ENCODE results near the gene STYX.
"Not testable (repeated sequence)": the region's sequence is repeated elsewhere in the genome, so short reads cannot be mapped to it uniquely, and the experiment has no call there.

The STYX gene

GRCh38 chr14:52727509-52727908 is 2.5 kb upstream of the STYX start:
- not testable (repeated sequence) for DNase-seq

GRCh38 chr14:52729035-52729434 is 931 bp upstream of the STYX start:
- not testable (repeated sequence) for DNase-seq

GRCh38 chr14:52729585-52729924 is 411 bp upstream of the STYX start:
- no peak for DNase-seq

- DNase-seq = no peak
Observed at GRCh38 chr14:52730709-52731111, 744 bp downstream of the STYX start.

- no peak for DNase-seq
Observed at GRCh38 chr14:52733824-52734223, 3.9 kb downstream of the STYX start.

GRCh38 chr14:52735921-52736489 is 6.0 kb downstream of the STYX start:
- no peak for DNase-seq

GRCh38 chr14:52738409-52738808 is 8.4 kb downstream of the STYX start:
- DNase-seq = no peak

GRCh38 chr14:52740751-52741150 is 10.8 kb downstream of the STYX start:
- DNase-seq = no peak

GRCh38 chr14:52741865-52742264 is 11.9 kb downstream of the STYX start:
- no peak for DNase-seq

- DNase-seq = no peak
Observed at GRCh38 chr14:52748647-52749292, 18.8 kb downstream of the STYX start.

- no peak for DNase-seq
Observed at GRCh38 chr14:52755607-52756316, 25.8 kb downstream of the STYX start.

GRCh38 chr14:52759145-52759544 is 29.2 kb downstream of the STYX start:
- DNase-seq = no peak

GRCh38 chr14:52762923-52763322 is 33.0 kb downstream of the STYX start:
- not testable (repeated sequence) for DNase-seq

- no peak for DNase-seq
Observed at GRCh38 chr14:52767058-52767833, 37.3 kb downstream of the STYX start.

- no peak for DNase-seq
Observed at GRCh38 chr14:52769887-52770286, 39.9 kb downstream of the STYX start.

GRCh38 chr14:52776816-52777215 is 46.9 kb downstream of the STYX start:
- no peak for DNase-seq

- no peak for DNase-seq
Observed at GRCh38 chr14:52778702-52779101, 48.7 kb downstream of the STYX start.

- no peak for DNase-seq
Observed at GRCh38 chr14:52780893-52781292, 50.9 kb downstream of the STYX start.

- no peak for DNase-seq
Observed at GRCh38 chr14:52781629-52782028, 51.7 kb downstream of the STYX start.

- DNase-seq = no peak
Observed at GRCh38 chr14:52783206-52783605, 53.2 kb downstream of the STYX start.

- no peak for DNase-seq
Observed at GRCh38 chr14:52786887-52787286, 56.9 kb downstream of the STYX start.

GRCh38 chr14:52789118-52789517 is 59.2 kb downstream of the STYX start:
- DNase-seq = no peak

GRCh38 chr14:52790011-52790755 is 60.2 kb downstream of the STYX start:
- no peak for DNase-seq

Data from effector CD8-positive, alpha-beta T cell (primary cell).